ENCODE data around the gene RNASE2. TPM values are rescaled to one million over a fixed set of nuclear protein-coding genes. Genes with fewer than 3 reads are reported as not detected.
A peak's percentile ranks its signal among the peaks of the same experiment; 100 is the strongest.
"Not testable (repeated sequence)": the region's sequence is repeated elsewhere in the genome, so short reads cannot be mapped to it uniquely, and the experiment has no call there.

The RNASE2 gene
- total RNA-seq, 1 donor, result not detected

- Histone ChIP-seq H3K27ac (ENCODE audit: low read depth, low read length) (no peak overlapping the region), H3K4me3 (ENCODE audit: insufficient read depth, low read length) (no peak overlapping the region), H3K79me2 (ENCODE audit: insufficient read depth, low read length) (no peaks in the 10 kb centered on the region), H3K4me2 (ENCODE audit: insufficient read depth, low read length) (no peak overlapping the region), H3K4me1 (ENCODE audit: insufficient read depth, low read length) (no peaks in the 10 kb centered on the region), H2AFZ (ENCODE audit: low read length) (no peak overlapping the region), H4K20me1 (ENCODE audit: insufficient read depth, low read length) (no peaks in the 10 kb centered on the region), H3K27me3 (ENCODE audit: insufficient read depth, low read length) (peaks cover 2% of the 10 kb centered on the region), H3K9me3 (ENCODE audit: low read depth, low read length) (no peaks in the 10 kb centered on the region), H3K36me3 (ENCODE audit: insufficient read depth, low read length) (no peaks in the 10 kb centered on the region)
- DNase-seq (ENCODE audit: insufficient read length, low spot score, missing footprints), result peak; percentile 23
- TF ChIP-seq CTCF (IDR thresholded peaks at IDR 0.05; ENCODE audit: extremely low read depth, low read depth, low read length), result peak; percentile 56
Observed at GRCh38 chr14:20934148-20934762, 21.0 kb upstream of the RNASE2 start.

GRCh38 chr14:20935303-20935984 is 19.8 kb upstream of the RNASE2 start:
- no peaks in the 10 kb centered on the region for H3K36me3 ChIP-seq (ENCODE audit: insufficient read depth, low read length)
- H3K79me2 ChIP-seq (ENCODE audit: insufficient read depth, low read length), result no peaks in the 10 kb centered on the region
- no peaks in the 10 kb centered on the region for H4K20me1 ChIP-seq (ENCODE audit: insufficient read depth, low read length)
- H3K27me3 ChIP-seq (ENCODE audit: insufficient read depth, low read length), result peaks cover 2% of the 10 kb centered on the region
- H3K4me3 ChIP-seq (ENCODE audit: insufficient read depth, low read length), result no peak overlapping the region
- TF ChIP-seq CTCF (IDR thresholded peaks at IDR 0.05; ENCODE audit: extremely low read depth, low read depth, low read length), result no peak
- DNase-seq (ENCODE audit: insufficient read length, low spot score, missing footprints), result no peak
- no peak overlapping the region for H2AFZ ChIP-seq (ENCODE audit: low read length)
- no peaks in the 10 kb centered on the region for H3K4me1 ChIP-seq (ENCODE audit: insufficient read depth, low read length)
- H3K27ac ChIP-seq (ENCODE audit: low read depth, low read length), result no peak overlapping the region
- no peaks in the 10 kb centered on the region for H3K9me3 ChIP-seq (ENCODE audit: low read depth, low read length)
- H3K4me2 ChIP-seq (ENCODE audit: insufficient read depth, low read length), result no peak overlapping the region

GRCh38 chr14:20945146-20945545 is 10.1 kb upstream of the RNASE2 start:
- DNase-seq (ENCODE audit: insufficient read length, low spot score, missing footprints); H3K36me3 ChIP-seq (ENCODE audit: insufficient read depth, low read length); H3K4me1 ChIP-seq (ENCODE audit: insufficient read depth, low read length); H3K27ac ChIP-seq (ENCODE audit: low read depth, low read length); H2AFZ ChIP-seq (ENCODE audit: low read length); H4K20me1 ChIP-seq (ENCODE audit: insufficient read depth, low read length); H3K27me3 ChIP-seq (ENCODE audit: insufficient read depth, low read length); H3K9me3 ChIP-seq (ENCODE audit: low read depth, low read length); H3K4me2 ChIP-seq (ENCODE audit: insufficient read depth, low read length); H3K4me3 ChIP-seq (ENCODE audit: insufficient read depth, low read length); H3K79me2 ChIP-seq (ENCODE audit: insufficient read depth, low read length): not testable (repeated sequence)

GRCh38 chr14:20946707-20947106 is 8.6 kb upstream of the RNASE2 start:
- not testable (repeated sequence) for H3K27ac ChIP-seq (ENCODE audit: low read depth, low read length); H3K9me3 ChIP-seq (ENCODE audit: low read depth, low read length); H3K36me3 ChIP-seq (ENCODE audit: insufficient read depth, low read length); H2AFZ ChIP-seq (ENCODE audit: low read length); H3K4me3 ChIP-seq (ENCODE audit: insufficient read depth, low read length); H3K27me3 ChIP-seq (ENCODE audit: insufficient read depth, low read length); H3K4me2 ChIP-seq (ENCODE audit: insufficient read depth, low read length); H3K79me2 ChIP-seq (ENCODE audit: insufficient read depth, low read length); H4K20me1 ChIP-seq (ENCODE audit: insufficient read depth, low read length); DNase-seq (ENCODE audit: insufficient read length, low spot score, missing footprints); H3K4me1 ChIP-seq (ENCODE audit: insufficient read depth, low read length)

GRCh38 chr14:20955538-20955873 is 219 bp downstream of the RNASE2 start:
- H3K27ac ChIP-seq (ENCODE audit: low read depth, low read length); H3K36me3 ChIP-seq (ENCODE audit: insufficient read depth, low read length); H4K20me1 ChIP-seq (ENCODE audit: insufficient read depth, low read length); H2AFZ ChIP-seq (ENCODE audit: low read length); H3K4me3 ChIP-seq (ENCODE audit: insufficient read depth, low read length); H3K4me2 ChIP-seq (ENCODE audit: insufficient read depth, low read length); H3K4me1 ChIP-seq (ENCODE audit: insufficient read depth, low read length); H3K79me2 ChIP-seq (ENCODE audit: insufficient read depth, low read length); H3K27me3 ChIP-seq (ENCODE audit: insufficient read depth, low read length); DNase-seq (ENCODE audit: insufficient read length, low spot score, missing footprints); H3K9me3 ChIP-seq (ENCODE audit: low read depth, low read length): not testable (repeated sequence)
